OCI-LY7 (cell line): ENCODE data around the gene CROT.

ENCODE experiments used
- CTCF ChIP-seq: fragments of 200-600 bp; sonication (generic); conservative IDR thresholded peaks from 2 replicates; pipeline ENCODE4 v1.5.1; 2014; ENCODE audit warnings: mild to moderate bottlenecking, antibody characterized with exemption, low read length, moderate library complexity, mixed read lengths
- EZH2phosphoT487 ChIP-seq: fragments of 200-600 bp; sonication (generic); IDR thresholded peaks from 2 replicates; pipeline ENCODE4 v1.6.1; 2018; ENCODE audit warnings: low read depth, borderline replicate concordance, mild to moderate bottlenecking, mixed run types, antibody characterized with exemption, low read length, moderate library complexity, mixed read lengths

GRCh38 chr7:87398446-87398845 lies 53.0 kb downstream of the CROT start:
- TF ChIP-seq EZH2phosphoT487 (no peak), CTCF (no peak)
